ENCODE results near the gene SND1.

Gene SND1

GRCh38 chr7:127813991-127814541 is 162.1 kb downstream of the SND1 start:
- Histone ChIP-seq H3K4me3 (no peak overlapping the region), H3K27ac (no peak overlapping the region)
- TF ChIP-seq CTCF (IDR thresholded peaks at IDR 0.05), result no peak
- DNase-seq (ENCODE audit: low spot score), result no peak

GRCh38 chr7:127815631-127816145 is 163.7 kb downstream of the SND1 start:
- no peak overlapping the region for H3K4me3 ChIP-seq
- no peak for TF ChIP-seq CTCF (IDR thresholded peaks at IDR 0.05)
- no peak overlapping the region for H3K27ac ChIP-seq
- no peak for DNase-seq (ENCODE audit: low spot score)

GRCh38 chr7:127816354-127817190 is 164.6 kb downstream of the SND1 start:
- no peak for DNase-seq (ENCODE audit: low spot score)
- TF ChIP-seq CTCF (IDR thresholded peaks at IDR 0.05), result no peak
- no peak overlapping the region for H3K27ac ChIP-seq
- H3K4me3 ChIP-seq, result no peak overlapping the region

GRCh38 chr7:127817466-127817865 is 165.5 kb downstream of the SND1 start:
- no peak for DNase-seq (ENCODE audit: low spot score)
- no peak for TF ChIP-seq CTCF (IDR thresholded peaks at IDR 0.05)
- no peak overlapping the region for H3K27ac ChIP-seq
- H3K4me3 ChIP-seq, result no peak overlapping the region

GRCh38 chr7:127818306-127818705 is 166.3 kb downstream of the SND1 start:
- Histone ChIP-seq H3K27ac (no peak overlapping the region), H3K4me3 (no peak overlapping the region)
- no peak for DNase-seq (ENCODE audit: low spot score)
- TF ChIP-seq CTCF (IDR thresholded peaks at IDR 0.05), result no peak

- no peak for DNase-seq (ENCODE audit: low spot score)
- no peak for TF ChIP-seq CTCF (IDR thresholded peaks at IDR 0.05)
- Histone ChIP-seq H3K4me3 (no peak overlapping the region), H3K27ac (no peak overlapping the region)
These were observed 168.2 kb downstream of the SND1 start for GRCh38 chr7:127819975-127820731.
